MCF 10A (cell line): ENCODE measurements around the gene OLA1. TPM values are rescaled to one million over a fixed set of nuclear protein-coding genes. Genes with fewer than 3 reads are reported as not detected.

ENCODE experiments used
- BruUV-seq: library from RNA; stranded (reverse); fragments of 400-500 nt; replicated peaks from 2 replicates; lab custom pipeline; 2021; lab: Mats Ljungman, UMichigan
- CTCF ChIA-PET: fragments of 300-600 bp; sonication (Branson Sonifier 250); formaldehyde crosslinking; extraction: SDS; loops from one replicate; lab custom pipeline; 2021; ENCODE audit warnings: antibody characterized with exemption, inconsistent platforms; lab: Yijun Ruan, JAX
- POLR2A ChIA-PET: fragments of 300-600, 350-650 bp; sonication (Branson Sonifier 250); formaldehyde crosslinking; extraction: SDS; loops from one replicate; lab custom pipeline; 2020; ENCODE audit warnings: antibody characterized with exemption, inconsistent platforms; lab: Yijun Ruan, JAX
- DNase-seq: peaks from one replicate; pipeline ENCODE4 v3.0.0-alpha.2; 2018; ENCODE audit not compliant: unreplicated experiment
- H3K27ac Mint-ChIP-seq: one replicate; pipeline ENCODE4 v1.8.0; 2022; ENCODE audit warnings: mild to moderate bottlenecking, low read depth, mixed read lengths; ENCODE audit not compliant: unreplicated experiment
- H3K27me3 Mint-ChIP-seq: one replicate; pipeline ENCODE4 v1.8.0; 2022; ENCODE audit warnings: mixed read lengths; ENCODE audit not compliant: insufficient read depth, unreplicated experiment
- H3K36me3 Mint-ChIP-seq: one replicate; pipeline ENCODE4 v1.8.0; 2022; ENCODE audit warnings: mild to moderate bottlenecking, moderate library complexity, mixed read lengths; ENCODE audit not compliant: insufficient read depth, unreplicated experiment
- H3K4me1 Mint-ChIP-seq: one replicate; pipeline ENCODE4 v1.8.0; 2022; ENCODE audit warnings: mixed read lengths; ENCODE audit not compliant: insufficient read depth, unreplicated experiment
- H3K4me3 Mint-ChIP-seq: one replicate; pipeline ENCODE4 v1.8.0; 2022; ENCODE audit warnings: mild to moderate bottlenecking, moderate library complexity, mixed read lengths; ENCODE audit not compliant: unreplicated experiment
- H3K9me3 Mint-ChIP-seq: one replicate; pipeline ENCODE4 v1.8.0; 2022; ENCODE audit warnings: mixed read lengths; ENCODE audit not compliant: unreplicated experiment
- intact Hi-C: fragments of 100-400 bp; cut with micrococcal nuclease; formaldehyde crosslinking; loops from 2 replicates; pipeline ENCODE4 v1.14.1; 2022
- total RNA-seq: library from RNA; stranded (reverse); gene quantifications from 2 replicates; pipeline ENCODE4 v1.2.3, GENCODE V29; 2022
- TF ChIP-seq, protein P1 (sequence below): fragments of 200-600 bp; IDR thresholded peaks from one replicate; pipeline ENCODE4 v1.8.0; 2022; ENCODE audit warnings: antibody characterized with exemption, mild to moderate bottlenecking; ENCODE audit not compliant: unreplicated experiment

The OLA1 gene
- total RNA-seq, 1 experiment from 2014 or later = 224 TPM

DNA sequence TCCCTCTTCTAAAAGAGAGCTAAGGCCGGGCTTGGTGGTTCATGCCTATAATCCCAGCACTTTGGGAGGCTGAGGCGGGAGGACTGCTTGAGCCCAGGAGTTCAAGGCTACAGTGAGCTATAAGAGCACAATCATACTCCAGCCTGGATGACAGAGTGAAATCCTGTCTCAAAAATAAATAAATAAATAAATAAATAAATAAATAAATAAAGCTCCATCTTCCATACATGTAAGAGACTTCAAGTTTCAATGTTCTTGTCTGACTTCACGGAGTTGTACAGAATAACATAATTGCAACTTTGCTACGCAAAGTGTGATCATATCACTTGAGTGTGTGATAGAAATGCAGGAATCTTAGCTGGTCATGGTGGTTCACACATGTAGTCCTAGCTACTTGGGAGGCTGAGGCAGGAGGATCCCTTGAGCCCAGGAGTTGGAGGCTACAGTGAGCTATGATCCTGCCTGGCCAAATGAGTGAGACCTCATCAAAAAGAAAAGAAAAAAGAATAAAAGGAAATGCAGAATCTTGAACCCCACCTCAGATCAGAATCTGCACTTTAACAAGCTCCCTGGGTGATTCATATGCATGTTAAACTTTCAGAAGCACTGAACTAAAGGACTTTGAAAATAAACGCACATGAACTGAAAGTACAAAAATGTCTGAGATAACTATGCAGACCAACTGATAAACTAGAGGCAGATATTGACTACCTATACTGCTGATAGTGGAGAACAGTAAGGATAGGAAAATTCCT lies 159.4 kb downstream of the OLA1 start:
- ChIA-PET CTCF (interaction anchor here (0.9 to 1.1 kb wide), 2 partner anchors 53 to 89 kb away, joined by 3 to 5 read pairs; no protein-coding TSS in a partner anchor), POLR2A (interaction anchor here (0.5 to 1.3 kb wide), 4 partner anchors 10 to 85 kb away, joined by 3 to 4 read pairs (median 4); no protein-coding TSS in a partner anchor)
- BruUV-seq = no TSS peak
- Mint-ChIP-seq H3K27me3 (no peaks in the 10 kb centered on the region), H3K4me3 (no peak overlapping the region), H3K9me3 (no peaks in the 10 kb centered on the region), H3K27ac (no peak overlapping the region), H3K4me1 (no peaks in the 10 kb centered on the region), H3K36me3 (peaks cover 27% of the 10 kb centered on the region)
- intact Hi-C loops = no loop called here
- no peak for DNase-seq
- TF ChIP-seq, protein P1, sequence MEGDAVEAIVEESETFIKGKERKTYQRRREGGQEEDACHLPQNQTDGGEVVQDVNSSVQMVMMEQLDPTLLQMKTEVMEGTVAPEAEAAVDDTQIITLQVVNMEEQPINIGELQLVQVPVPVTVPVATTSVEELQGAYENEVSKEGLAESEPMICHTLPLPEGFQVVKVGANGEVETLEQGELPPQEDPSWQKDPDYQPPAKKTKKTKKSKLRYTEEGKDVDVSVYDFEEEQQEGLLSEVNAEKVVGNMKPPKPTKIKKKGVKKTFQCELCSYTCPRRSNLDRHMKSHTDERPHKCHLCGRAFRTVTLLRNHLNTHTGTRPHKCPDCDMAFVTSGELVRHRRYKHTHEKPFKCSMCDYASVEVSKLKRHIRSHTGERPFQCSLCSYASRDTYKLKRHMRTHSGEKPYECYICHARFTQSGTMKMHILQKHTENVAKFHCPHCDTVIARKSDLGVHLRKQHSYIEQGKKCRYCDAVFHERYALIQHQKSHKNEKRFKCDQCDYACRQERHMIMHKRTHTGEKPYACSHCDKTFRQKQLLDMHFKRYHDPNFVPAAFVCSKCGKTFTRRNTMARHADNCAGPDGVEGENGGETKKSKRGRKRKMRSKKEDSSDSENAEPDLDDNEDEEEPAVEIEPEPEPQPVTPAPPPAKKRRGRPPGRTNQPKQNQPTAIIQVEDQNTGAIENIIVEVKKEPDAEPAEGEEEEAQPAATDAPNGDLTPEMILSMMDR = no peak

DNA sequence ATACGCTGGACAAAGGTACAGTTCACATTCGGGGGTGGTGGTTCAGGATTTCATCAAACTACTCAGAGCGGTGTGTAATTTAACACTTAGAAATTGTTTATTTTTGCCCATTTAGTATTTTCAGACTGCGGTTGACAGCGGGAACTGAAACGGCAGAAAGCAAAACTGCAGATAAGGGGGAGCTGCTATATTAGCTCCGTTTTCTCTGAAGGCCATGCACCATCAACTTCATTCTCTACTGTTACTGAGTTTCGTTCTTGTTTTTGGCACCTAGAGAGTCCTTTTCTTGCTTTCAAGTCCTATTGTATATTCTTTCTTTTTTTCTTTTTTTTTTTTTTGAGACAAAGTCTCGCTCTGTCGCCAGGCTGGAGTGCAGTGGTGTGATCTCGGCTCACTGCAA lies 161.6 kb downstream of the OLA1 start:
- BruUV-seq = no TSS peak
- POLR2A ChIA-PET = interaction anchor here (1.4 kb wide), 1 partner anchor 8 kb away, joined by 3 read pairs; no protein-coding TSS in a partner anchor
- DNase-seq = no peak
- Mint-ChIP-seq H3K4me3 (no peak overlapping the region), H3K27ac (no peak overlapping the region), H3K27me3 (no peaks in the 10 kb centered on the region), H3K4me1 (no peaks in the 10 kb centered on the region), H3K36me3 (peaks cover 20% of the 10 kb centered on the region), H3K9me3 (no peaks in the 10 kb centered on the region)
- intact Hi-C loops = no loop called here
- TF ChIP-seq, protein P1 = no peak
- CTCF ChIA-PET = no interaction called here

DNA sequence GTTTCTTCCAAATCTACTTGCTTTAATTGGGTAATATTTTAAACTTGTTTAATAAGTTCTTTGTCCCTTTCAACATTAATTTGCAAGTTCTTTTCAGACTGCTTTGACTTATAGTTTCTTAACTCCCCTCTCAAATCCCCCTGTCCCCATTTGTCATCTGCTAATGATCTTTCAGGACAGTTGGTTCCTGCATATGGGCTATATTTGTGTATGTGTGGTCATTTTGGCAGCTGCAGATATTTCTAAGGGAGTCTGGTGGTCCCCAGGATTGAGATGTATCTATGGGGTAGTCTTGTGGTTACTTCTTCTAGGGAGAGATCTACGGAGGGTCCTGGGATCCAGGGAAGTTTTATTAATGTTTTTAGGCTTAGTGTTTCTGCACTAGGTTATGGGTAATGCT lies 162.6 kb downstream of the OLA1 start:
- intact Hi-C loops = no loop called here
- H3K27ac Mint-ChIP-seq = no peak overlapping the region
- H3K36me3 Mint-ChIP-seq = peaks cover 12% of the 10 kb centered on the region
- CTCF ChIA-PET = no interaction called here
- no peak for DNase-seq
- H3K9me3 Mint-ChIP-seq = no peaks in the 10 kb centered on the region
- no peak overlapping the region for H3K4me3 Mint-ChIP-seq
- H3K4me1 Mint-ChIP-seq = no peaks in the 10 kb centered on the region
- no TSS peak for BruUV-seq
- TF ChIP-seq, protein P1 = no peak
- POLR2A ChIA-PET = interaction anchor here (1.4 kb wide), 1 partner anchor 7 kb away, joined by 3 read pairs; no protein-coding TSS in a partner anchor
- H3K27me3 Mint-ChIP-seq = no peaks in the 10 kb centered on the region

- Mint-ChIP-seq H3K36me3 (peaks cover 3% of the 10 kb centered on the region), H3K4me1 (no peaks in the 10 kb centered on the region), H3K4me3 (no peak overlapping the region), H3K27ac (no peak overlapping the region), H3K27me3 (no peaks in the 10 kb centered on the region), H3K9me3 (no peaks in the 10 kb centered on the region)
- ChIA-PET POLR2A (no interaction called here), CTCF (interaction anchor here (0.6 kb wide), 1 partner anchor 161 kb away, joined by 4 read pairs; no protein-coding TSS in a partner anchor)
- no peak for DNase-seq
- TF ChIP-seq, protein P1 = no peak
- intact Hi-C loops = no loop called here
- no TSS peak for BruUV-seq
These were observed 164.4 kb downstream of the OLA1 start for GRCh38 chr2:174083843-174084458.
